Stimulated activated naive CD4-positive, alpha-beta T cell treated with Interleukin-2 at 50 U/mL for 16 hours (primary cell): ENCODE data around the gene SPHKAP.
"Not testable (repeated sequence)": the region's sequence is repeated elsewhere in the genome, so short reads cannot be mapped to it uniquely, and the experiment has no call there.

Experiments used
- DNase-seq: peaks from one replicate; lab custom pipeline; 2025; lab: John Stamatoyannopoulos, UW

The SPHKAP gene, protein sequence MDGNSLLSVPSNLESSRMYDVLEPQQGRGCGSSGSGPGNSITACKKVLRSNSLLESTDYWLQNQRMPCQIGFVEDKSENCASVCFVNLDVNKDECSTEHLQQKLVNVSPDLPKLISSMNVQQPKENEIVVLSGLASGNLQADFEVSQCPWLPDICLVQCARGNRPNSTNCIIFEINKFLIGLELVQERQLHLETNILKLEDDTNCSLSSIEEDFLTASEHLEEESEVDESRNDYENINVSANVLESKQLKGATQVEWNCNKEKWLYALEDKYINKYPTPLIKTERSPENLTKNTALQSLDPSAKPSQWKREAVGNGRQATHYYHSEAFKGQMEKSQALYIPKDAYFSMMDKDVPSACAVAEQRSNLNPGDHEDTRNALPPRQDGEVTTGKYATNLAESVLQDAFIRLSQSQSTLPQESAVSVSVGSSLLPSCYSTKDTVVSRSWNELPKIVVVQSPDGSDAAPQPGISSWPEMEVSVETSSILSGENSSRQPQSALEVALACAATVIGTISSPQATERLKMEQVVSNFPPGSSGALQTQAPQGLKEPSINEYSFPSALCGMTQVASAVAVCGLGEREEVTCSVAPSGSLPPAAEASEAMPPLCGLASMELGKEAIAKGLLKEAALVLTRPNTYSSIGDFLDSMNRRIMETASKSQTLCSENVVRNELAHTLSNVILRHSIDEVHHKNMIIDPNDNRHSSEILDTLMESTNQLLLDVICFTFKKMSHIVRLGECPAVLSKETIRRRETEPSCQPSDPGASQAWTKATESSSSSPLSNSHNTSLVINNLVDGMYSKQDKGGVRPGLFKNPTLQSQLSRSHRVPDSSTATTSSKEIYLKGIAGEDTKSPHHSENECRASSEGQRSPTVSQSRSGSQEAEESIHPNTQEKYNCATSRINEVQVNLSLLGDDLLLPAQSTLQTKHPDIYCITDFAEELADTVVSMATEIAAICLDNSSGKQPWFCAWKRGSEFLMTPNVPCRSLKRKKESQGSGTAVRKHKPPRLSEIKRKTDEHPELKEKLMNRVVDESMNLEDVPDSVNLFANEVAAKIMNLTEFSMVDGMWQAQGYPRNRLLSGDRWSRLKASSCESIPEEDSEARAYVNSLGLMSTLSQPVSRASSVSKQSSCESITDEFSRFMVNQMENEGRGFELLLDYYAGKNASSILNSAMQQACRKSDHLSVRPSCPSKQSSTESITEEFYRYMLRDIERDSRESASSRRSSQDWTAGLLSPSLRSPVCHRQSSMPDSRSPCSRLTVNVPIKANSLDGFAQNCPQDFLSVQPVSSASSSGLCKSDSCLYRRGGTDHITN (N-terminal part only)

GRCh38 chr2:228181098-228182019 lies at the start of gene SPHKAP:
Gene SPHKAP (minus strand): TSS chr2:228181687. CDS start chr2:228181598, 89 bp downstream.
- DNase-seq, result no peak

DNA sequence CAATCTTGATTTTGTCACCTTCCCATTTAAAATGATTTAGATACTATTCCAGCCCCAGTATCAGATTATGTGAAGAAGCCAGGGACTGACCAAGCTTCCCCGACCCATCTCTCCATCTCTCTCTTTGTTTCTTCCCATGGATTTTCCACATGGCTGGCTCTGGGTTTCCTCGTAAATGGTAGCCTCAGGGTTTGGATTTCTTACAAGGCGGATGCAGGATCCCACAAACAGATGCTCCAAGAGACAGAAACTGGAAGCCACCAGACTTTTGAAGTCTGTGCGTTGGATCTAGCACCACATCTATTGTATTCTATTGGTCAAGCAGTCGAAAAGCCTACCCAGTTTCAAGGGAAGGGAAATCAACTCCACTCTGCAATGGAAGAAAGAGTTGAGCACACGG lies 46.0 kb upstream of the SPHKAP start:
- DNase-seq, result no peak

DNA sequence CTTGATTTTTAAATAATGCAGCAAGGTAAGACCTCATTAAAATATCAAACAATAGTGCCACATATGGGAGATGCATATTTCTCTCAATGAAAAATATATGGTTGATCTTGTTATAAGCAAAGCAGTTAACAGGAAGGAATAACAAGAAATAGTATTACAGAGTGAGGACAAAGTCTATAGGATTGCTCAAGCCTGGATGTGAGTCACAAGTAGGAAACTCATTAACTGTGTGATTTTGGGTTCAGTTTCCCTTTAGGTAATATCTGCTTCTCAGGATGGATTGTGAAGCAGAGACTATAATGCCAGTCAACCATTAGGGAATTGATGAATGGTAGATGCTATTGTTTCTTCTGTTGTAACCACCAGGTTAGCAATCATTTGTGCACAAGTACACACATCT lies 42.9 kb upstream of the SPHKAP start:
- DNase-seq, result no peak

GRCh38 chr2:228218593-228218992 lies 37.1 kb upstream of the SPHKAP start:
- DNase-seq, result not testable (repeated sequence)

- no peak for DNase-seq
Measured at GRCh38 chr2:228197504-228197903, 16.0 kb upstream of the SPHKAP start.

DNA sequence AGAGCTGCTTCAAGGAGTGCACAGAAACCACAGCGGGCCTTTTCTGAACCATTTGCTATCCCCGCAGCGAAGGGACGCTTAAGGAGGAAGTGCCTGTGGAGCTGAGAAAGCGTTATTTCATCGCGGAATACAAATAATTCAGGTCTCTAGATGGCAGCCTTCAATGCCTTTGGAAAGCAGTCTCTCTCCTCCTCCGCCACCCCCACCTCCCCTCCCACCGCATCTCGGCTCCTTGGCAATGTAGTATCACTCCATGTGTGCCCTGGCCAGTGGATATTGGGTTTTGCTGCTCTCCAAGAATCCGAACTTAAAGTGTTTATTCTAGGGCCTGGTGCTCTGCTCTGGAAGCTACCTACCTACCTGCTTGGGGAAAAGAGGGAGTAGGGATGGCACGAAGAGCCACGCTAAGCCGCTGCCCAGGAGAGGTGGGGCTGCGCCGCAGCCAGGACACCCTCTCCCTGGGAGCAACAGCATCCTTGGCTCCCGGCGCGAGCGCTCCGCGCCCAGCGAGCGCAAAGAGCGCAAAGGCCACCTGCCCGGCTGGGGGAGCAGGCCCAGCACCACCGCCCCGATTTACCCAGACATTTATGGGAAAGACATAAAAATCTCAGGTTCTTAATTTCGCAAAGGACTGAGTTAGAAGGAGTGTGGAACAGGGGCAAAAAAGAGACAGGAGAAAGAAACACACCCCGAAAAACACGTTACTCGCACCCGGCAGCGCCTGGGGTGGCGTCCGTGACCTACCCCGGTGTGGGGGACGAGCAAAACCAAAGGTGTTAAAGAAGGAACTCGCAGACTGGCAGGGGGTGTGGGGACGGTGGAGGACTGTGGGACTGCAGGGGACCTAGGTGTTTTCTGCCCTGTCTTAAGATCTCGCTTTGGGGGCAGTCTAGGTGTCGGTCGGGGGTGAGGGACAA lies 1.0 kb downstream of the SPHKAP start:
- no peak for DNase-seq

DNA sequence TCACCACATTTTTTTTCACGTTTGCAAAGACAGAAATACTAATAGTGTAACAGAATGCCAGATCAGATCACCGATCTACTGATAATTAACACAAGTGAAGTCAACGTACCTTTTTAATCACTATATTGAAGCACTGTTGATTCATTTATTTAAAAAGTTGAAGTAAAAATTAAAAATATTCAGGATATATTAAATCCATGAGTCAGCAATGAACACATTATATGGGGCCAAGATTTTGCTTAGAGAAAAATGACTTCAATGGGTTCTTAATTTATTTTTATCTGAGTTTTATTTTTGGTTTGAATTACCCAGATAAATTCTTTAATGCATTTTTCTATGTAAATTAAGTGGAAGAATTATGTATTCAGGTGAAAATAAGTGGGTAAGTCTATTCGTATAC lies 14.2 kb downstream of the SPHKAP start:
- DNase-seq, result no peak

DNA sequence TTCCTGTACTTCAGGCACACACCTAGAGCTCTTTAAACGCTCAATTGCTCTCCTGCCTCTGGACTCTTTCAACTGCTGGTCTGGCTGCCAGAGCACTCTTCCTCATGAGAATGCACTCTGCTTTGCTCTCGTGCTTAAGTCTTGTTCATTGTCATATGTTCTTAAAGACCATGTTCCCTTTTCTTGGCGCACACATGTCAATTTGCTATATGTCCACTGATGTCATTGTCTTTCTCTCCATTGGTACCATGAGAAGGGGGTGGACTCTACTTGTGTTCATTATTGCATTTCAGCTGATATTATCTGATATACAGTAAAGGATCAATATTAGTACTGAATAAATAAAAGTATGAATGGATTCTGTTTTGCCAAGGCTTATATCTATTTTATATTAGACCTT lies 16.8 kb downstream of the SPHKAP start:
- DNase-seq, result no peak

GRCh38 chr2:228157841-228158240 lies 23.6 kb downstream of the SPHKAP start:
- no peak for DNase-seq

DNA sequence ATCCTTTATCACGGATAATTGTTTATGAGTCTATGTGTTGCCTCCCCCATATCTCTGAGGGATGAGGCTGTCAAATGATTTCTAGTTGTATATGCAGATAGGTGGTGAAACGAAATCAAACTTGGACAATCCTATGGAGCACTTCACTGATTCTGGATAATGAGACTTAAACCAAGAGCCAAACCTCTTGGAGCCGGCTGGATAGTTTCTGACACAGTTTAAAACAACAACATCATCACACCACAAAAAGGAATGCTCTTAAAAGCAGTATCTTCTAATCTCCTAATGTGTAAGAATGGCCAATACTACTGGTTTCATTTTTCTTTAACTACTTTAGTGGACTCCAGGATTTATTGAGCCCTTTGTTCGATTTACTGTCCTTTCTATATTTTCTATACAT lies 36.5 kb downstream of the SPHKAP start:
- DNase-seq, result no peak

DNA sequence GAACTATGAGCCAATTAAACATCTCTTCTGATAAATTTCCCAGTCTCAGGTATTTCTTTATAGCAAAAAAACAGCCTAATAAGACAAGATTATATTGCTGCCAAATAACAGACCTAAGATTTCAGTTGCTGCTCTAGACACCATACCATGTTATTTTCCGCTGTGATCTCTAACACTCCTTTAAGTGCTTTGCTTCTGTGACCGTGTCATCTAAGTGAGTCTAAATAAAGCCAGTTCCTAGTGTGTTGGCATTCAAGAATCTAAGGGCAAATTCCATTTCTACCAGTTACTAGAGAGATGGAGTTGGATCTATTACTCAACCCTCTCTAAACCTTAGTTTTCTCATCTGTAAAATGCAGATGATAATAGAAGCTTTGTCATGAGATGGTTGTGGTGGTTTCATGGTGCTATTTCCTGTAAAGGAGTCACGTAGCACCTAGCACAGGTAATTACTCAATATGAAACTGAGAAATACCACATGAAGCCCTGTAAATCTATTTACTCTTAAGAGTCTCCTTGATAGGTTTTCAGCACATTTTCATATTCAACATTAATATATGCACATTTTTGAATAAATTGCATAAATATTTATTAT lies 40.5 kb downstream of the SPHKAP start:
- no peak for DNase-seq

DNA sequence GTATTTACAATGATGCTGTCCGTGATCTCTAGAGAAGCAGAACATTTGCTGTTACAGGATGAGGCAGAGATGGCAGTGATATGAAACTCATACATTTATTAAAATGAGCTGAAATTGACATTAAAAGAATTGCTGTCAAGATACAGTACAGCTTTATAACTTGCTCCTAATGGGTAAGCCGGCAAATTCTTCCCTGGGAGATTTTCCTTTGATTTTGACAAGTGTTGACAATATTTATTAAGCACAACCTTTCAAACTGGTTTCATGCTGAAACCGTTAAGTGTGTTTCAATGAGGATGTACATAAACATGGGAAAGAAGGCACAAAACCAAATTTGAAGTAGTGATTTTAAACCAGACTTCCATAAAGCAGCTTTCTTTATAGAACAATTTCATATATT lies 45.5 kb downstream of the SPHKAP start:
- no peak for DNase-seq

GRCh38 chr2:228135300-228135699 lies 46.2 kb downstream of the SPHKAP start:
- DNase-seq, result no peak

GRCh38 chr2:228131833-228132232 lies 49.7 kb downstream of the SPHKAP start:
- no peak for DNase-seq

- DNase-seq, result no peak
Measured at GRCh38 chr2:228126401-228126800, 55.1 kb downstream of the SPHKAP start.

GRCh38 chr2:228118940-228119339 lies 62.5 kb downstream of the SPHKAP start:
- no peak for DNase-seq

DNA sequence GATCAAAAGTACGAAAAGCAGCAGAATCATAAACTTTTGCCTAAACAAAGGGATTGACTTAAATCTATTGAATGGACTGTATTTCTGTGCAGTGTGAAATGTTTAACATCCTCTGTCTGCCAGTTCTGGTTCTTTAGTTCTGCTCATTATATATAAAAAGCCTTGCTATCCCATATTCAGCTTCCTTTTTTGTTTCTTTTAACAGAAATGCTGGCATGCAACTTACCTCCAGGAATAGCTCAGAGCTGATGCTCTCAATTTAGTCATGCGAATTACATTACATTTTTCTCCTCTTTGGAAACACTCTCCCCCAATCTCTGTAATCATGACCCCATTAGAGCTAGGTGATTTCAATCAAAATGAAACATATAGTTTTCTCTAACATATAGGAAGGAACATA lies 73.6 kb downstream of the SPHKAP start:
- no peak for DNase-seq

DNA sequence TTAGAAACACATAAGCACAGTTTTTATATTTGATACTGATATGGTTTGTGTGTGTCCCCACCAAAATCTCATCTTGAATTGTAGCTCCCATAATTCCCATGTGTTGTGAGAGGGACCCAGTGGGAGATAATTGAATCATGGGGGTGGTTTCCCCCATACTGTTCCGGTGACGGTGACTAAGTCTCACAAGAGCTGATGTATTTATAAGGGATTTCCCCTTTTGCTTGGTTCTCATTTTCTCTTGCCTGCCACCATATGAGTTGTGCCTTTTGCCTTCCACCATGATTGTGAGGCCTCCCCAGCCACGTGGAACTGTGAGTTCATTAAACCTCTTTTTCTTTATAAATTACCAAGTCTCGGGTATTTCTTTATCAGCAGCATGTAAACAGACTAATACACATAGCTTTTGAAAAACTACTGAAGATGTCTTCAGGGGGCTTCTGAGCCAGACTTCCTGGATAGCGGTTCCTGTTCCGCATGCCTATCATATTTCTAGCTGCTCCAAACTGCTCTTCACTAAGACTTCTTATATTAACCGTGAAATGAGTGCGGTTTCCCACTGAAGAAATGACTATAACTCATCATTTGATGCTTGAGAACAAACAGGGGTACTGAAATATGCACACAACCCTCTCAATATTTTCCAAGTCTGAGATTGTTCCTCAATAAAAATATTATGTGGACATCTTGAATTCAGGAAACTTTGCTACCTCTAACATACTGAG lies 75.8 kb downstream of the SPHKAP start:
- no peak for DNase-seq

GRCh38 chr2:228104215-228104614 lies 77.3 kb downstream of the SPHKAP start:
- DNase-seq, result no peak
